IPS-11a (cell line): ENCODE data around the gene SERPINB10.
"Not testable (repeated sequence)": the region's sequence is repeated elsewhere in the genome, so short reads cannot be mapped to it uniquely, and the experiment has no call there.

Source experiments
- H3K4me3 ChIP-seq: one replicate; pipeline ENCODE4 v1.5.1; 2013; ENCODE audit warnings: low read depth, low read length, control low read depth

Gene SERPINB10

DNA sequence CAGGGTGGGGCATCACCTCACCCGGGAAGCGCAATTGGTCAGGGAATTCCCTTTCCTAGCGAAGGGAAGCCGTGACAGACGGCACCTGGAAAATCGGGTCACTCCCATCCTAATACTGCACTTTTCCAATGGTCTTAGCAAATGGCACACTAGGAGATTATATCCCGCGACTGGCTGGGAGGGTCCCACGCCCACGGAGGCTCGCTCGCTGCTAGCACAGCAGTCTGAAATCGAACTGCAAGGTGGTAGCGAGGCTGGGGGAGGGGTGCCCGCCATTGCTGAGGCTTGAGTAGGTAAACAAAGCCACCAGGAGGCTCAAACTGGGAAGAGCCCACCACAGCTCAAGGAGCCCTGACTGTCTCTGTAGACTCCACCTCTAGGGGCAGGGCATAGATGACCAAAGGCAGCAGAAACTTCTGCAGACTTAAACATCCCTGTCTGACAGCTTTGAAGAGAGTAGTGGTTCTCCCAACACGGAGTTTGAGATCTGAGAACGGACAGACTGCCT is 32.8 kb downstream of the SERPINB10 start:
- not testable (repeated sequence) for H3K4me3 ChIP-seq

- H3K4me3 ChIP-seq: no peak overlapping the region
Measured at GRCh38 chr18:63947051-63947790, 39.5 kb downstream of the SERPINB10 start.

- H3K4me3 ChIP-seq: peak within 1 kb of the TSS; percentile 10
Measured at GRCh38 chr18:63949068-63949737, 41.4 kb downstream of the SERPINB10 start, which contains the start of gene HMSD. Gene HMSD (plus strand): TSS chr18:63949301. CDS start chr18:63953456, 4,155 bp downstream.

- no peak overlapping the region for H3K4me3 ChIP-seq
Measured at GRCh38 chr18:63951302-63951705, 43.5 kb downstream of the SERPINB10 start.

DNA sequence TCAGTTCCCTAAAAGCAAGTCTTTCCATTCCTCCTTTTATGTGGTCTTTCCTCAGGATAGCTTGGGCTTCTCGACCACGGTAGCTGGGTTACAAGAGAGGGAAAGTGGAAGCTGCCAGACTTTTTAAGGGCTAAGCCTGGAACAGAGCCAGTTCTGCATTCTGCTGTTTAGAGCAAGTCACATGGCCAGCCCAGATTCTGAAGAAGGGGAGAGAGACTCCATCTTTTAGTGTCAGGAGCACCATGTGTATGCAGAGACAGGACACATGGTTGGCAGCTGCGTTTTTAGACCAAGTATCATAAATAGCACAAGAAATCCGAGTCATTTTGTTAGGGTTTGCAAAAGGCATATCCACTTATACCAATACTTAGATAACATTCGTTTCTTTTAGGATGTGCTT is 46.1 kb downstream of the SERPINB10 start:
- no peak overlapping the region for H3K4me3 ChIP-seq

DNA sequence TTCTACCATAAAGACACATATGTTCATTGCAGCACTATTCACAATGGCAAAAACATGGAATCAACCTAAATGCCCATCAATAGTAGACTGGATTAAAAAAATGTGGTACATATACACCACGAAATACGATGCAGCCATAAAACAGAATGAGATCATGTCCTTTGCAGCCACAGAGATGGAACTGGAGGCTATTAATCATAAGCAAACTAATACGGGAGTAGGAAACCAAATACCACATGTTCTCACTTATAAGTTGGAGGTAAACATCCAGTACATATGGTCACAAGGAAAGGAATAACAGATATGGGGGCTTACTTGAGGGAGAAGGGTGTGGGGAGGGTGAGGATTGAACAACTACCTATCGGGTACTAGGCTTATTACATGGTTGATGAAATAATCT is 49.0 kb downstream of the SERPINB10 start:
- H3K4me3 ChIP-seq: no peak overlapping the region

GRCh38 chr18:63960891-63961290 is 53.1 kb downstream of the SERPINB10 start:
- H3K4me3 ChIP-seq: no peak overlapping the region

GRCh38 chr18:63961435-63961980 is 53.8 kb downstream of the SERPINB10 start:
- no peak overlapping the region for H3K4me3 ChIP-seq

DNA sequence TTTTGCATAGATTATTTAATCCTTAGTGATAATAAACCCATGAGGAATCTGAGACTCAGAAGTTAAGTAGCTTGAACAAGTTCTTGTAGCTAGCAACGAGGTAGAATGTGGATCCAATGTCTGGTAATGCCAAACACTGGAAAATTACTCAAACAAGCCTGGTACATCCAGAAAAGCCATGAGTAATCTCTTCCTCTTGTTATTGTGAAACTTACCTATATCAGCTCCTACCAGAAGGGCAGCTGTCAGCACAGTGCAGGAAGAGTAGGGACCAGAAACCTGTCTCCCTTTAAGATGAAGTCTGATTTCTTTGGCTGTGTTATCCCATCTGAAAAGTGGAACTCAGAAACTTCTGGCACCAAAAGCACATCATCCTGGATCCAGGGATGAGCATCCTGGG is 54.4 kb downstream of the SERPINB10 start:
- no peak overlapping the region for H3K4me3 ChIP-seq

DNA sequence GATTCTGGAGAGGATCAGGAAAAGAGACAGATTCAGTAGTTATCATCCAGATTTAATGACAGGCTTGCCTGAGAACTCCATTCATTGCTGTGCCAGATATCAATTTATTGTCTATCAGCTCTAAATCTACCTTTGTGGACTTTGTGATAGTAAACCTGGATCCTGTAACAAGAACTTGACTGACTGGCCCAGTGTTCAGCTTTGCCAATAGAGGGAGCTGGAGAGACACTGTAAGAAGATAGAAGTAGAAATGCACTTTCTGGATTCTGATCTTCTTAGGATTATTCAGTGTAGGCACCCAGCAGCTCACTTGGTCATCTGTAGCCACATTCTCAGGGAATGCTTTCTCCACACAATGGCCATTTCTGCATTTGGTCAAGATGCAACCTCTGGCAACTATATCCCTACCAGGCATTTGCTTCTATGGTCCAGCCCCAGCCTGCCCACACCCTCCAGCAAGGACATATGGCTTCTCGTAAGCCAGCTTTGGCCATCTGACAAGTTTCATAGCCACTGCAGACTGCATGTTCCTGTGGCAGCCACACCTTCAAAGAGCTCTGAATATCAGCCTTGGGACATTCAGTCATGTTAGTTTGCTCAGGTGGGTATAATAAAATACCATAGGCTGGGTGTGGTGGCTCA is 56.0 kb downstream of the SERPINB10 start:
- H3K4me3 ChIP-seq: no peak overlapping the region

DNA sequence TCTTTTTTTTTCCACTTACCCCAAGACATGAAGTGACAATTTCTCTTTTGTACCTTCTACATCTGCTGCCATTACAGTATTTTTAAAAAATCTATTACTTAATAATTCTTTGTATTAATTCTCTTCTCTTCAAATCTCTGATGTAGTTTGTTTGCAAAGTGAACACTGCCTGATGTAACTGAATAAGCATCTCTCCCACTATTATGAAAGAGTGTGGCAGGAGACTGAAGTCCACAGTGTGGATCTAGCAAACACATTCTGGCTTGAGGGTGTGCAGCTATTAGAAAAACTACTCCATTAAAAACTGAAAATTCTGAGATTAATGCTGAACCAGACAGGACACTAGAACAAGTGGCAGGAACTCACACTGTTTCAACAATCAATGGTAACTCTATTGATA is 57.1 kb downstream of the SERPINB10 start:
- no peak overlapping the region for H3K4me3 ChIP-seq

- H3K4me3 ChIP-seq: no peak overlapping the region
Measured at GRCh38 chr18:63965716-63966330, 58.1 kb downstream of the SERPINB10 start.

DNA sequence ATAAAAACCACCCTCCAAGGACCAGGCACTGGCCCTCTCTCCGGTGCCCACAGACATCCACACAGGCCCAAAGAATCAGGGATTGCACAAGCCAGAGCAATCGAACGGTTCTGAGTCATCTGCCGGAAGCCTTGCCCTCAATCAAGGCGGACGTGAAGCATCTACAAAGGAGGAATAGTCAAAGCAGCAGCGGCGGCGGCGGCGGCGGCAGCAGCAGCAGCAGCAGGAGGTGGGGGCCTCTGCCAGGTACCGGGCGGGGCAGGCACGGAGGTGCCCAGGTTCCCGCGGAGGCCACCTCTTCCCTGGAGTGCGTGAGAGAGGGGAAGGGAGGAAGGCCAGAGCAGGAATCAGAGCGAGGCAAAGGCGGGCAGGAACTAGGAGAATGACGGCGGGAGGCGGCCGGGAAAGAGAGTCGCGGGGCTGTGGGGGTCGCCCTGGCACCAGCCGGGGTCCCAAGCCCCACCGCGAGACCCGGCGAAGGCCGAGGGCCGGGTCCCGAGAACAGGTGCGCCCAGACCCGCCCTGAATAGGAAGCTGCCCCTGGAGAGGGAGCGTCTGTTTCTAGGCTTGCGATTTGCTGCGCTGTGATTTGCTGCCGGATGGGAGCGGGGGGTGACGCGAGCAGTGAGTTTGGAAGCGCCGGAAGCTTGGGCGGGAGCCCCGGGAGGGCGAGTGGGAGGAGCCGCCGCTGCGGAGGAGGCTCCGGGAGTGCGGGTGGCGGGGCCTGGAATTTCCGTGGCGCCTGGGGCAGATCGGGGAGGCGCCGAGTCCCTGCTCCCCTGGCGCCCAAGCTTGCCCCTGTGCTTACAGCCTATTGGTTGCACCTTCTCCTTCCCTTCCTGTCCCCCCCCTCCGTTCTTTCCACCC is 62.4 kb downstream of the SERPINB10 start, which contains the start of gene SERPINB8:
SERPINB8 (plus strand) TSS at position 140 of the 867 bp plus-strand sequence. CDS start 8,228 bp downstream, outside the sequence.
- H3K4me3 ChIP-seq: peak within 1 kb of the TSS; percentile 73

GRCh38 chr18:63970809-63971205 is 63.0 kb downstream of the SERPINB10 start:
- H3K4me3 ChIP-seq: peak overlapping the region; percentile 50

DNA sequence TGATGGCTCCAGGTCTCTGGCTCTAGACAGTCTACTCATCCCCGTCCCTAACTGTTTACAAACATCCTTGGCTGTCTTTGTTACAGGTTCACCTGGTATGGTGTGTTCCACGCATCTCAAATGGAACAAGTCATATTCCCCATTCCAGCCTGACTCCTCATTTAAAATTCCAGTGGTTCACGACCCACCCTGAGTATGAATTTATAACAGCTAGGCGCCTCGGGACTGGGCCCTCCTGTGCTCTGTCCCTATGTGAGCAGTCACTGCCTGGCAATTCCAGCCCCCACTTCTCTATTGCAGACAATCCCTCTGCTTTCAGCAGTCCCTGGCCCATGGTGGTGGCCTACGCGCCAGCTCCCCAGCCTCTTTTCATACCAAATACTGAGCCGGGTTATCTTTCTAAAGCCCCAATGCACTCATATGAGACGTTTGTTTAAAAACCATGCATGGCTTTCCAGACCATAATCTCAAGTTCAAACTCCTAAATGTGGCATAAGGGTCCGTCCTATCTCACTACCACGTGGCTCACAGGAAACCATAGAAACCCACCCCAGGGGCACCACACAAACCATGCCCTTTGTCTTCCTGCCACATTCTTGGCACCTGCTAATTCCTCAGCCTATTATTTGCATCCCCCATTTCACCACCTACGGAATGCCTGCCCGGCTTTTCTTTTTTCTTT is 63.7 kb downstream of the SERPINB10 start:
- peak overlapping the region; percentile 50 for H3K4me3 ChIP-seq

DNA sequence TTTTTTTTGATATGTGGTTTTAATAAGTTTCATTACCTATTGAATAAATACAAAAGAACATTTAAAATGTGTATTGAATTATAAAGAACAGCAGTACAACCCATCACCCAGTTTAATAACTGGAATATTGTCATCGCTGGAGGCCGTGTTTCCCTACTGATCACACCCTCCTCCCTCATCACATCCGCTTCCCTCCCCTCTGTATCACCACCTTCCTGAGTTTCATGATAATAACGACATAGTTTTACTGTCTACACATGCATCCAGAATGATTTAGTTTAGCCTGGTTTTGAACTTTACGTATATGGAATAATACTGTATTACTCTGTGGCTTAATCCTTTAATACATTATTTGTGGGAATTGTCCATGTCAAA is 64.2 kb downstream of the SERPINB10 start:
- H3K4me3 ChIP-seq: no peak overlapping the region

DNA sequence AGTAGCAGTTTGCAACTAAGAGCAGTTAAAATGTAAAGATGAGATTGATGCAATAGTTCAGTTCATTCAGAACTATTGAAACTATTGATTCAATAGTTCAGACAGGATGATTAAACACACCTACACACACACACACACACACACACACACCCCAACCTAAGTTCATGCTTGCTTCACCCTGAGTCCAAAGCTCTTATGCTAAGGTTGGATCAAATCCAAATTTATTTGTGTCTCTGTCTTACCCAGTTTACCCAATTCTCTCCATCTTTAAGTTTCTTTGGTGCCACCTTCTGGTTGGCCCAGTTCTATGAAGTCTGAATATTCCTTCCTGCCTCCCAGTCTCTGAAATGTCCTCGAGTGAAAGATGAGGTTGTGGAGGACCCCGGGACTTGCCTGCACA is 67.2 kb downstream of the SERPINB10 start:
- no peak overlapping the region for H3K4me3 ChIP-seq

GRCh38 chr18:63975628-63976027 is 67.9 kb downstream of the SERPINB10 start:
- no peak overlapping the region for H3K4me3 ChIP-seq

DNA sequence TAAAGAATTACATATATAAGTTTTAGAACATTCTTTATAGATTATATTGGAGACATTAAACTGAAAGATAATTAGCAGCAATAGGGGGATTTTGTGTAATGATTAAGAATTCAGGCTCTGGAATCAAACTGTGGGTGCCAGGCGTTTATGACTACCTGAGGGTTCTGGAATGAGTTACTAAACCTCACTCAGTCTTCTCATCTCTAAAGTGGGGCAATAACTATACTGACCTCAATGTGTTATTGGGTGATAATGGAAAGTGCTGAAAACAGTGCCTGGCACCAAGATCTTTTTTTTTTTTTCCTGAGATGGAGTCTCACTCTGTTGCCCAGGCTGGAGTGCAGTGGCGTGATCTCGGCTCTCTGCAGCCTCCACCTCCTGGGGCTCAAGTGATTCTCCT is 69.3 kb downstream of the SERPINB10 start:
- no peak overlapping the region for H3K4me3 ChIP-seq
